Neutrophil (primary cell): Measurements from ENCODE around the gene SMURF2.

Experiments
- H3K27ac ChIP-seq: fragments of 200-600 bp; sonication (generic); 2 replicates; pipeline ENCODE4 v1.5.1; 2016; ENCODE audit warnings: mild to moderate bottlenecking, moderate library complexity
- H3K27me3 ChIP-seq: fragments of 200-600 bp; sonication (generic); 2 replicates; pipeline ENCODE4 v1.6.0; 2016; ENCODE audit warnings: mild to moderate bottlenecking
- H3K36me3 ChIP-seq: fragments of 200-600 bp; sonication (generic); 2 replicates; pipeline ENCODE4 v1.5.1; 2017
- H3K4me1 ChIP-seq, 2 experiments: fragments of 200-600 bp in 1 of 2; sonication (generic) in 1 of 2; 1 replicate in 1 of 2; 2 replicates in 1 of 2; pipeline versions ENCODE4 v1.5.1 to v1.6.1; 2013 to 2016; ENCODE audit warnings: low read depth in 1 of 2, low read length in 1 of 2, mild to moderate bottlenecking in 1 of 2, moderate library complexity in 1 of 2; ENCODE audit not compliant: control insufficient read depth in 1 of 2, insufficient read depth in 1 of 2
- H3K4me3 ChIP-seq, 2 experiments: fragments of 200-600 bp in 1 of 2; sonication (generic) in 1 of 2; 1 replicate in 1 of 2; 2 replicates in 1 of 2; pipeline ENCODE4 v1.5.1; 2013 to 2016; ENCODE audit warnings: low read depth in 1 of 2, low read length in 1 of 2, mild to moderate bottlenecking in 1 of 2, moderate library complexity in 1 of 2
- H3K9me3 ChIP-seq: fragments of 200-600 bp; sonication (generic); 2 replicates; pipeline ENCODE4 v1.5.1; 2016
- CTCF ChIP-seq: fragments of 200-600 bp; sonication (generic); IDR thresholded peaks from 2 replicates; pipeline ENCODE4 v1.5.1; 2016; ENCODE audit warnings: antibody characterized with exemption

The SMURF2 gene

GRCh38 chr17:64508683-64509082, 153.4 kb downstream of the SMURF2 start:
- Histone ChIP-seq H3K36me3 (peaks cover 38% of the 10 kb centered on the region), H3K9me3 (no peaks in the 10 kb centered on the region), H3K4me3 (no peak overlapping the region), H3K27ac (no peak overlapping the region), H3K4me1 (peaks cover 24 to 28% of the 10 kb centered on the region in 2 experiments), H3K27me3 (no peaks in the 10 kb centered on the region)
- no peak for TF ChIP-seq CTCF

GRCh38 chr17:64507413-64507782, 154.7 kb downstream of the SMURF2 start:
- peak overlapping the region; percentile 95 to 100 for H3K4me3 ChIP-seq
- H3K27ac ChIP-seq, result peak overlapping the region; percentile 98
- H3K9me3 ChIP-seq, result no peaks in the 10 kb centered on the region
- no peaks in the 10 kb centered on the region for H3K27me3 ChIP-seq
- no peak for TF ChIP-seq CTCF
- H3K4me1 ChIP-seq, result peaks cover 31 to 32% of the 10 kb centered on the region in 2 experiments
- peaks cover 43% of the 10 kb centered on the region for H3K36me3 ChIP-seq

DNA sequence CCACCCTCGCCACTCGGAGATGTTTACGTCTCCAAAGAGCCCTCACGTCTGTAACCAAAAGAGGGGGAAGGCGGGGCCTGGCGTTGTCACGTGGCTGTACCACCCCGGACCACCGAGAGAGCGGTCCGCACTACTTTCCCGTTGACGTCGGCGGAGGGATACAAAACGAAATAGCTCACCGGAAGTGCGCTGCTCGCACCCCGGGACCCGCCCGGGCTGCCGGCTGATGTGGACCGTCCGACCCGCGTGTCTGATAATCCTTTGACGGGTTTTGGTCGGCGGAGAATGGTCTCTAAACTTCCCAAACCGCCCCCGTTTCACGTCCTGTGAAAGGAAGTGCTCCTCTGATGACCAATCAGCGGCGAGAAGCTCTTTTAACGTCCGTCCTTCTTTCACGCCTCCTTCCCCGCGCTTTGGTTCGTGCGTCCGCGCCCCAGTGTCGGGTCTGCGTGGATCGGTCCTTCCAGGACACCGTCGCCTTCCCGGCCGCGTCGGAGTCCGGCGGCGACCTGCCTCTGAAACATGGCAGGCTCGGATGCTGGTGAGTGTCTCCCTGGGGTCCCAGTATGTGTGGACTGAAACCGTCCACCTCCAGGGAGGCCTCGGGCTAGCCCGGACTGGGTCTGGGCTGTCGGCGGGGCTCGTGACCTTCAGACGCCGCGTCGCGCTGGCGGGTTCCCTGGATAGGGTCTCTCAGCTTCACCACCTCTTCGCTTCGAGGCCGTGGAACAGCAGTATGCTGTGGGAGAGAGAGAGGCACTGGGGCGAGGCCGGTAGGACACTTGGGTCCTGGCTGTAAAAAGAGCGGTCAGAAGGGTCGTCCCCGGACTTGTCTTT, 155.3 kb downstream of the SMURF2 start, which contains the start of gene CEP95:
Gene CEP95 (plus strand): TSS at position 402 of the 837 bp plus-strand sequence. CDS start 121 bp downstream, at position 523.
- H3K4me3 ChIP-seq, result peak within 1 kb of the TSS; percentile 95 to 100
- H3K27me3 ChIP-seq, result no peaks in the 10 kb centered on the region
- H3K4me1 ChIP-seq, result peaks cover 31 to 32% of the 10 kb centered on the region in 2 experiments
- no peak for TF ChIP-seq CTCF
- peaks cover 46% of the 10 kb centered on the region for H3K36me3 ChIP-seq
- H3K9me3 ChIP-seq, result no peaks in the 10 kb centered on the region
- peak within 1 kb of the TSS; percentile 98 for H3K27ac ChIP-seq

- Histone ChIP-seq H3K4me3 (peak within 1 kb of the TSS; percentile 95 to 100), H3K36me3 (peaks cover 46% of the 10 kb centered on the region), H3K27me3 (no peaks in the 10 kb centered on the region), H3K9me3 (peaks cover 6% of the 10 kb centered on the region), H3K4me1 (peaks cover 31 to 32% of the 10 kb centered on the region in 2 experiments), H3K27ac (peak within 1 kb of the TSS; percentile 98)
- TF ChIP-seq CTCF, result no peak
These were observed 155.9 kb downstream of the SMURF2 start, which contains the start of gene DDX5 for GRCh38 chr17:64506201-64506575. TSS of gene DDX5 (minus strand) at chr17:64506289. CDS start at chr17:64506119, 170 bp downstream.

- peak; percentile 23 for TF ChIP-seq CTCF
- H3K4me3 ChIP-seq, result peak overlapping the region; percentile 95 to 100
- H3K9me3 ChIP-seq, result peaks cover 9% of the 10 kb centered on the region
- no peaks in the 10 kb centered on the region for H3K27me3 ChIP-seq
- peaks cover 31 to 32% of the 10 kb centered on the region in 2 experiments for H3K4me1 ChIP-seq
- peaks cover 46% of the 10 kb centered on the region for H3K36me3 ChIP-seq
- peak overlapping the region; percentile 98 for H3K27ac ChIP-seq
These were observed 156.5 kb downstream of the SMURF2 start for GRCh38 chr17:64505340-64506200.
